AG04450 (cell line): ENCODE data around the gene SLC48A1. TPM values are rescaled to one million over a fixed set of nuclear protein-coding genes. Genes with fewer than 3 reads are reported as not detected.

Experiments
- CTCF ChIA-PET: fragments of 300-600, 350-600 bp; formaldehyde crosslinking; extraction: SDS; loops from one replicate; lab custom pipeline; 2022; ENCODE audit warnings: antibody characterized with exemption, inconsistent platforms; lab: Charles Lee
- POLR2A ChIA-PET: fragments of 350-600 bp; formaldehyde crosslinking; extraction: SDS; loops from one replicate; lab custom pipeline; 2021; ENCODE audit warnings: antibody characterized with exemption, inconsistent platforms; lab: Yijun Ruan, JAX
- DNase-seq: peaks from one replicate; pipeline ENCODE4 v3.0.0-alpha.2; 2011; ENCODE audit warnings: low read depth, low spot score
- H3K27ac ChIP-seq: one replicate; pipeline ENCODE4 v1.5.1; 2012; ENCODE audit warnings: low read depth, low read length, control low read depth
- H3K27me3 ChIP-seq: one replicate; pipeline ENCODE4 v1.6.0; 2012; ENCODE audit warnings: low read length; ENCODE audit not compliant: control insufficient read depth, insufficient read depth
- H3K4me3 ChIP-seq: 2 replicates; pipeline ENCODE4 v1.5.1; 2011; ENCODE audit warnings: mild to moderate bottlenecking, low read depth, low read length, control low read depth
- H3K9me3 ChIP-seq: 2 replicates; pipeline ENCODE4 v1.5.1; 2012; ENCODE audit warnings: low read length; ENCODE audit not compliant: control insufficient read depth, insufficient read depth
- polyA plus RNA-seq: library from polyadenylated mRNA; depleted of rRNA; stranded (reverse); fragments of >200 nt; gene quantifications from 2 replicates; pipeline ENCODE4 v1.2.3, GENCODE V29; 2011
- TF ChIP-seq, protein P1 (sequence below): IDR thresholded peaks from 2 replicates; pipeline ENCODE4 v1.5.1; 2011; ENCODE audit warnings: low read depth, low read length, control low read depth, inconsistent platforms

SLC48A1 gene
- polyA plus RNA-seq, 1 experiment = 7.8 TPM

- Histone ChIP-seq H3K9me3 (no peaks in the 10 kb centered on the region), H3K27me3 (no peaks in the 10 kb centered on the region), H3K27ac (no peak overlapping the region), H3K4me3 (no peak overlapping the region)
- TF ChIP-seq, protein P1, sequence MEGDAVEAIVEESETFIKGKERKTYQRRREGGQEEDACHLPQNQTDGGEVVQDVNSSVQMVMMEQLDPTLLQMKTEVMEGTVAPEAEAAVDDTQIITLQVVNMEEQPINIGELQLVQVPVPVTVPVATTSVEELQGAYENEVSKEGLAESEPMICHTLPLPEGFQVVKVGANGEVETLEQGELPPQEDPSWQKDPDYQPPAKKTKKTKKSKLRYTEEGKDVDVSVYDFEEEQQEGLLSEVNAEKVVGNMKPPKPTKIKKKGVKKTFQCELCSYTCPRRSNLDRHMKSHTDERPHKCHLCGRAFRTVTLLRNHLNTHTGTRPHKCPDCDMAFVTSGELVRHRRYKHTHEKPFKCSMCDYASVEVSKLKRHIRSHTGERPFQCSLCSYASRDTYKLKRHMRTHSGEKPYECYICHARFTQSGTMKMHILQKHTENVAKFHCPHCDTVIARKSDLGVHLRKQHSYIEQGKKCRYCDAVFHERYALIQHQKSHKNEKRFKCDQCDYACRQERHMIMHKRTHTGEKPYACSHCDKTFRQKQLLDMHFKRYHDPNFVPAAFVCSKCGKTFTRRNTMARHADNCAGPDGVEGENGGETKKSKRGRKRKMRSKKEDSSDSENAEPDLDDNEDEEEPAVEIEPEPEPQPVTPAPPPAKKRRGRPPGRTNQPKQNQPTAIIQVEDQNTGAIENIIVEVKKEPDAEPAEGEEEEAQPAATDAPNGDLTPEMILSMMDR = no peak
- POLR2A ChIA-PET = no interaction called here
- CTCF ChIA-PET = interaction anchor here (0.7 to 2.5 kb wide), 7 partner anchors 14 to 159 kb away, joined by 3 to 9 read pairs (median 3); partner anchors contain the start of gene TMEM106C
- no peak for DNase-seq
Measured at GRCh38 chr12:47804171-47804570, 31.1 kb downstream of the SLC48A1 start.

DNA sequence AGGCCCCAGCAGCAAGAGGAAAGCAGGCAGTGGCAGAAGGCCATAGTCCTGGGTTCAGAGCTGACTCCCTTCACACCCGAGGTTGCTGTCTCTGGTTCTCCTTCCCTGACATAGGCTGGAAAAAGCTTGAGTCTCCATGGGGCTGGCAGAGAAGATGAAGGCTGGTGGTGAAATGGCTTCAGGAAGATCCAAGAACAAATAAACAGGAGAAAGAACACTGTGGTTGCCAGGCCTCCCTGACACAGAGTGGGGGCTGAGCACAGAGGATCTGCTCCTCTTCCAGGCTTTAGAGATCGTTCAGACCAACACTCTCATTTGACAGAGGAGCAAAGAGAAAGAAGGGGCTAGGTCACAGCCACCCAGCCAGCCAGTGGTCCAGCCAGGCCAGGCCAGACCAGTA, 32.4 kb downstream of the SLC48A1 start:
- H3K4me3 ChIP-seq = no peak overlapping the region
- POLR2A ChIA-PET = no interaction called here
- TF ChIP-seq, protein P1 = no peak
- DNase-seq = no peak
- no peaks in the 10 kb centered on the region for H3K9me3 ChIP-seq
- no peaks in the 10 kb centered on the region for H3K27me3 ChIP-seq
- peak overlapping the region; percentile 47 for H3K27ac ChIP-seq
- CTCF ChIA-PET = interaction anchor here (0.9 to 2.5 kb wide), 3 partner anchors 12 to 141 kb away, joined by 3 to 9 read pairs (median 7); no protein-coding TSS in a partner anchor

GRCh38 chr12:47807338-47807737, 34.3 kb downstream of the SLC48A1 start:
- H3K4me3 ChIP-seq = no peak overlapping the region
- no peaks in the 10 kb centered on the region for H3K27me3 ChIP-seq
- POLR2A ChIA-PET = interaction anchor here (1.4 kb wide), 1 partner anchor 10 kb away, joined by 6 read pairs; no protein-coding TSS in a partner anchor
- TF ChIP-seq, protein P1 = no peak
- no peak for DNase-seq
- no peaks in the 10 kb centered on the region for H3K9me3 ChIP-seq
- no peak overlapping the region for H3K27ac ChIP-seq
- CTCF ChIA-PET = interaction anchor here (1.1 to 3.3 kb wide), 3 partner anchors 10 to 31 kb away, joined by 3 to 19 read pairs (median 9); no protein-coding TSS in a partner anchor

DNA sequence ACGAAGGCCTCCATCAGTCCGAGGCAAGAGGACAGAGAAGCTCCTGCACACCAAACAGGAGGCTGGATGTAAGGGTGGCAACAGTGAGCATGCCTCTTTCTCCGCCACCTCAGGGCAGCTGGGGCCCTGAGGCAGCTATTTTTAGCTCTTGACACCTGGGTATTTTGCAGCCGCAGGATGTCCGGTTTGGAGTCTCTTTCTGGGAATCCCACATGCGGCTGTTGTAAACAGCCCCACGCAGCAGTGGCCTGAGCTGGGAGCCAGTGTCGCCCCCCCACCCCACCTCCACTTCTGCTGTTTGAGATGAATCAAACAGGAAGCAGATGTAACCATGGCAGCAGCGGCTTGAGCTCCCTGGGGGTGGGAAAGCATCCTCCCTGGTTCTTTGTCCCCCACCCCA, 35.0 kb downstream of the SLC48A1 start:
- ChIA-PET CTCF (interaction anchor here (0.9 to 3.3 kb wide), 8 partner anchors 9 to 64 kb away, joined by 3 to 19 read pairs (median 3); partner anchors contain the start of gene SLC48A1), POLR2A (interaction anchor here (0.6 to 1.4 kb wide), 2 partner anchors 9 to 13 kb away, joined by 4 to 6 read pairs; no protein-coding TSS in a partner anchor)
- TF ChIP-seq, protein P1 = no peak
- Histone ChIP-seq H3K4me3 (no peak overlapping the region), H3K27ac (peak overlapping the region; percentile 68), H3K9me3 (no peaks in the 10 kb centered on the region), H3K27me3 (no peaks in the 10 kb centered on the region)
- DNase-seq = no peak
